GM19372 (cell line): ENCODE results near the gene SUPT5H.

Experiments
- ATAC-seq: cut with Tn5 transposase; IDR thresholded peaks from one replicate; pipeline ENCODE4 v1.9.1; 2021; ENCODE audit warnings: mild to moderate bottlenecking, low read depth, moderate library complexity; ENCODE audit not compliant: unreplicated experiment

SUPT5H gene

DNA sequence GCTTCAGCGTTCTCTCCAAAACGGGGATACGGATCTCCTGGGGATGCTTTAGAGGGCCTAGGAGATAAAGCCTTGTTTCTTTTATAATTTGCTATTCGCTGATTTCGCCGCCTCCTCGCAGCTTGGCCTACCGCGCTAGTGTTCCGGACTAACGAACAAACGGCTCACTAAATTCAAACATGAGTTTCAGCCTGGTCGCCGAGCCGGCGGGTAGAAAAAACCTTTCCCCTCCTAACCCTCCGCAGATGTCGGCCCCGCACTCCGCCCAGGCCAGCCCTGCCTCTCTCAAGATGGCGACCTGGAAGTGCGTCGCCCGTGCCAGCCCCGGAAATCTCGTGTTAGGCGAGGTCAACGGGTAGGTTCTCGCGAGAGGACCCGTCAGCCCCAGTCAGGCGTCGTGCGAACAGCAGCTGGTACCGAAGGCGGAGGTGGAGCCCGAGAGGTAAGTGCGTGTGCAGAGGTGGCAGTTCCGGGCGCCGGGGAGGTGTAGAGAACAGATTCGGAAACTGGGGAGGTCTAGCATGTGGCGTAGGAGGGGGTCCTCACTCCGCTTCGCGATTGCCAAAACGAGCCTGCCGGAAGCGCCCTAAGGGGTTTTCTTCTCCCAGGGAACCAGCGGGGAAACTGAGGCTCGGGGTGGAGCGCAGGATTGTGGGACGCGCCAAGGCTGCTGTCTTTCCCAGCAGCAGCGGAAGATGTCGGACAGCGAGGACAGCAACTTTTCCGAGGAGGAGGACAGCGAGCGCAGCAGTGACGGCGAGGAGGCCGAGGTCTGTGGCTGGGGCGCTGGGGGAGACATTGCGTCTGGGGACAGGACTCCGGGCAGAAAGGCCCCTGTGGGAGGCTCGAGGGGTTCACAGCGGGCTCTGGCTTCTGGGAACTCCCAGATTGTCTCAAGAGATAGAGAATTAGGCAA, at the start of gene SUPT5H:
Gene SUPT5H (plus strand): TSS at position 387 of the 916 bp plus-strand sequence. CDS start 309 bp downstream, at position 696.
- ATAC-seq = peak; percentile 87

DNA sequence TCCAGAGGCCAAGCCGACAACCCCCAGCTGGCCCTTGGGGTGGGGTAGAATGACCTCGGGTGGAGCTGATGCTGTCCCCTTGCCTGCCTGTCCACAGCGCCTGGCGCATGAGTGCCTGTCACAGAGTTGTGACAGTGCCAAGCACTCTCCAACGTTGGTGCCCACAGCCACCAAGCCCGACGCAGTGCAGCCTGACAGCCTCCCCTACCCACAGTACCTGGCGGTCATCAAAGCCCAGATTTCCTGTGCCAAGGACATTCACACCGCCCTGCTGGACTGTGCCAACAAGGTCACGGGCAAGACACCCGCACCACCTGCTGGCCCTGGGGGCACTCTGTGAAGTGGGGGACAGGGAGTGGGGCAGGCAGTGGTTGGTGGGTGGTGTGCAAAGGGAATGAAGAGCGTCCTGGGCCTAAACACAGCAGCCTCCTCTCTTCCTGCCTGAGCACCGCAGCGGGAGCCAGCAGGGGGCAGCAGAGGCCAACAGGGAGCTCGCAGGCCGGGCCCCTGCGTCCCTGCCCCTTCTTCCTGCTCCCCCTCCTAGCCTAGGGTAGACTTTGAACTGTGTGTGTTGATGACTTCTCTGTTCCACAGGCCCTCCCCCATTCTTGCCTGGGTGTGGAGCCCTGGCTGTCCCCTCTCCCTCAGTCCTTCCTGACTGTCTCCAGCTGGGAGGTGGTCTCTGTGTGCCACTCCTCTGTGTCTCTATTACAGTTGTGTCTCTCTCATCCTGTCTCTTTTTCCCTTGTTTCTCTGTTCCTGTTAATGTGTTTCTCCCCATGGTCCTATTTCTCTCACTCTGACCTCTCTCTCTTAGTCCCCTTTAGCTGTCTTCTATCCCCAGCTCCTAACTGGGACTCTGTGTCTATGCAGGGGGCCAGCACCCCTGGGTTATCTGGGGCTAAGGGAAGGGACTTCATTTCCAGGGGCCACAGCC, 47.8 kb upstream of the SUPT5H start:
- ATAC-seq = no peak

DNA sequence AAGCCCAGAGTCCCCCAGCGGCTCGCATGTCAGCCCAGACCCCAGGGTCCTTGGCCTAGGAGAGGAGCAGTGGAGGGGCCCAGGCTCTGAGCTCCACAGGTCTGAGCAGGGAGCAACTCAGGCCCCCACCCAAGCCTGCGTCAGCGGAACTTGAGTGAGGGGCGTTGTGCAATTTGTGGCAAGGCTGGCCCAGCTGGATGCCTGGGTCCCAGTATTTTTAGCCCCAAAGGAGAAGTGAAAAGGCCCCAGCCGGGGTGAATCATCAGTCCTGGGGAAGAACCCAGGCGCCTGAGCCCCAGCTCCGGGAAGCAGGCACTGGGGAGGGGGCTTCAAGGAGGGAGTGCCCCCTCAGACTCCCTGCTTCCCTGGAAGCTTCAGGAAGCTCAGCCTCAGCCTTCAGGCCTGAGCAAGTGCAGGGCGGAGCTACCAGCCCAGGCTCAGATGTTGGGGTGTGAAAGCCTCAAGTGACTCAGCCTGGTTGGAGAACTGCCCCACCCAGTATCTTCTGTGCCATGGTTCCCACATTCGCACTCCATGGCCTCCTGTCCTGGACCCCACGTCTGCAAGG, 47.0 kb upstream of the SUPT5H start:
- no peak for ATAC-seq

DNA sequence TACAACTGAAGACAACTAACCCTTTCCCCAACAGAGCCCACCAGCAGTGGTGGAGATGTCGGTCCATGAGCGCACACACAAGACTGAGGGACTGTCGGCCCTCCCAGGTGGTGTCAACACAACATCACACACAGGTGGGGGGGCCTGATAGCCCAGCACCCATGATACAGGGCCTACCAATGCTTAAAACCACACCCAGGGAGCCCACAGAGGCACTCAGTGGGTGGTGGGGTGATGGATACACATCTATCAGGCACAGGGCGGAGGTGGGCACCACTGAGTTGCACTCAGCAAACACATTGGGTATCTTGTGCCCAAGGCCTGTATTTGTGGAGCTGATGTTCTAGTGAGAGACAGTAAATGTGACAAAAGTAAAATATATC, 45.7 kb upstream of the SUPT5H start:
- ATAC-seq = no peak

DNA sequence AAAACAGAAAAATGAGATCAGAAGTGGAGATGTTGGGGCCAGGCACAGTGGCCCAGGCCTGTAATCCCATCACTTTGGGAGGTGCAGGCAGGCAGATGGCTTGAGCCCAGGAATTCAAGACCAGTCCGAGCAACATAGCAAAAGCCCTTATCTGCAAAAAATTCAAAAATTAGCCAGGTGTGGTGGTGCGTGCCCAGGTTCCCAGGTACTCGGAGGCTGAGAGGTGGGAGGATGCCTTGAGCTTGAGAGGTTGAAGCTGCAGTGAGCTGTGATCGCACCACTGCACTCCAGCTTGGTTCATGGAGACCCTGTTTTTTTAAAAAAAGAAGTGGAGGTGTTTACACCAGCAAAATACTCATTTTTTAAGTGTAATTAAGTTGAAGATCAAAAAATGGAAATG, 45.3 kb upstream of the SUPT5H start:
- no peak for ATAC-seq

DNA sequence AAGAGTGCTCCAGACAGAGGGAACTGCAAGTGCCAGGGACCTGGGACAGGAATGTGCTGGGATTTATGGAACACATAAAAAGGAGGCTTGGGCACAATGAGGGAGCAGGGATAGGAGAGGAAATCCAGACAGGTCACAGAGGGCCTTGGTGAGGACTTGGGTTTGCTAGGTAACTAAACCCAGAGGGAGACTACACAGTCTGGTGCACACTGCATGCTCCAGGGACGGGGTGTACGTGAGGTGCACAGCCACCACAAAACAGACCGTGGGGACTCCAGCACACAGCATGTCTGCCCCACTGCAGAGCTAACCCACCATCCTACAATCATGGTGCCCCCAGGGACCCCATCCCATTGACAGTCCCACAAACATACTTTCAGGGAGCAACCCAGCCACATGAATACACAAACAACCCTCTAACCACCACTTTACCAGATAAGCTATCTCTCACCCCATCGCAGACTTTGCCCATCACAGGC, 44.3 kb upstream of the SUPT5H start:
- ATAC-seq = no peak

DNA sequence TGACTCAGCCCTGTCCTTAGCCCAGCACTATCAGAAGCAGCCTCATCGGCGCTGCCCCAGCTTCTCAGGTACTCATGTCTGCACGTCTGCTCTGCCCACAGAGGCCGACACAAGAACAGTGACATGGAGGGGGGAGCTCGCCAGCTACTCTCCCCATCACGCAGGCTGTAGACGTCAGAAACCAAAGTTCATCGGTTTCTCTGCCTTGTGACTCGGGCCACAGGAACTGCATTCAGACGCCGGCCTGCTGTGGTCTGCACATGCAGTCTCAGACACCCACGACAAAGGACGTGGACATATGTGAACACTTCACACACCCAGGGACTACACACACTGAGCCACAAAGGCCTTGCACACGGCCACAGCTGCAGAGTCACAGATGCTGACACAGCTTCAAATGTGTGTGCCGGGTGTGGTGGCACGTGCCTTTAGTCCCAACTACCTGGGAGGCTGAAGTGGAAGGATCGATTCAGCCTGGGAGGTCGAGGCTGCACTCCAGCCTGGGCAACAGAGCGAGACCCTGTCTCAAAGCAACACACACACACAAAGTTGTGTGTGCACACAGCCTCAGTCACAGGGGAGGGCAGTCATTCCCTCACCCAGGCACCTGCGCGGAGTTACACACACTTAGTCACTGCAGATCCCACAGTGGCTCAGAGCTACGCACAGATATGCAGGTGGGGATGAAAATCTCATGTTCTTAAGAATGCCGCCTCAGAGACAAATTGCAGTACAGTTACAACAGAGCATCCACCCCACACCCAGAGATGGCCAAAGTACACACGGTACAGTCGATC, 43.6 kb upstream of the SUPT5H start:
- ATAC-seq = no peak

DNA sequence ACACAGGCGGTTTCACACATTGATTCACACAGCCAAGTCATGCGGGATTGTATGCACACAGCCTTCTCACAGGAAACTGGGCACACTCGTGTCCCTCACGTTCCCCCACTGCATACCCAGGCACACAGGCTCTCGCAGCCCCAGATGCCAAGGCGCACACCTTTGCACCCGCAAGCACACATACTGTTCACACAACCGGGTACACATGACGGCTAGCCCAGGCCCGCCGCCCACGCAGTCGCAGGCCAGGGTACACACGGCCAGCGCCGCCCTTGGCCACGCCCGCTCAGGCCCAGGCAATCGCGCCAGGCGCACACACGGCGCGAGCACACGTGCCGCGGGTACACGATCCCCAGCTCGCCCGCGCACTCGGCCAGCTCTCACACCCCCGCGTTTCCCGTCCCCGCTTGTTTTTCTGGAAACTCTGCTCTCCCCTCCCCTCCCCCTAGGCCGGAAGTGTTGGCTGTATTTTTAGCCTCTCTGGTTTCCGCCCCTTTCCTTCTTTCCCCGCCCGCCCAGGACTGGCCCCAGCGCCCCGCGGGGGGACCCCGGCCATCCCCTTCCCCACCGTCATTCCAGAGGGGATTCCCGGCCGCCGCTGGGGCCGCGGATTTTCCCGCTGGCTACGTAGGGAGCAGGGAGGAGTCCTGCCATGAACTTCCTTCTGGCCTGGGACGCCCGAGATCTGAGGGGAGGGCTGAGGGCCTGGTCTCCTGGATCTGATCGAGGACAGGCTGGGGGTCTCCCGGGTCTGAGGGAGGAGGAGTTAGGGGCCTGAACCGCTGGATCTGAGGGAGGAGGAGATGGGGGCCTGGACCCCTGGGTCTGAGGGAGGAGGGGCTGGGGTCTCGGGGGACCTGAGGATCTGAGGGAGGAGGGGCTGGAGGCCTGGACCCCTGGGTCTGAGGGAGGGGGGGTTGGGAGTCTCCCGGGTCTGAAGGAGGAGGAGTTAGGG, 42.8 kb upstream of the SUPT5H start:
- peak; percentile 26 for ATAC-seq

DNA sequence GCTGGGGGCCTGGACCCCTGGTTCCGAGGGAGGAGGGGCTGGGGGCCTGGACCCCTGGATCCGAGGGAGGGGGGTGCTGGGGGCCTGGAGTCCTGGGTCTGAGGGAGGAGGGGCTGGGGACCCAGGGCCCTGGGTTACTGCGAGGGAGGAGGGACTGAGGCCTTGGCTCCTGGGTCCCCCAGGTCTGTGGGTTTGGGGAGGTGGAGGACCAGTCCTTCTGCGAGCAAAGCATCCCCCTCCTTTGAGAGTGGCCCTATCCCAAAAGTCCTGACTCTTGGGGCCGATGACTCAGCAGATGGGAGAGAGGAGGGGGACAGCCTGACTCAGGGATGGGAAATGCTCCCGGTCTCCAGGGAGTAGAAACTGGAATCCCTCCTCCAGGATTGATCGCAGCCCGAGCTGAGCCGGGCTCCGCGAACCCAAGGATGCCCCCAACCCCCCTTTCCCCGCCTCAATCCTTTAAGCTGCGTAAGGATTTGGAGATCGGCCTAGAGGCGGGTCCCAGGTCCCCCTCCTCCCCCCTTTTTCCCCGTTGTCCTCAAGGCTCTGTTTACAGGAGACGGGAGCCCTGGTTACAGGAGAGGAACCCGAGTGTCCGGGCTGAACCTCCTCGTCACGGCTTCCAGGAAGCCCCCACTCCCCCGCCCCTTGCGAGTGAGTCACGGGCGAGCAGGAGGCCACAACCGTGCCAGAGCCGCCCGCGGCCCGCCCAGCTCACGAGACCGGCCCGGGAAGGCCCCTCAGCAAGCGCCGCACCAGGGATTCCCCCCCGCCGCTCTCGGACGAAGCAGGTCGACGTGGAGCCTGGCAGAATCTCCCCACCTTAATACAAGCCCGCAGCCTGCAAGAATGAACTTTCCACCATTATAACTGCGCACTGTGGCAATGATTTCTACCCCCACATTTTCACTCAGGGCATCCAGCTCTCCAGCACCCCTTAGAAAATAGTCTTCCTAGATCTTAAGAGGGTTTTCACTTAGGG, 41.8 kb upstream of the SUPT5H start:
- no peak for ATAC-seq

DNA sequence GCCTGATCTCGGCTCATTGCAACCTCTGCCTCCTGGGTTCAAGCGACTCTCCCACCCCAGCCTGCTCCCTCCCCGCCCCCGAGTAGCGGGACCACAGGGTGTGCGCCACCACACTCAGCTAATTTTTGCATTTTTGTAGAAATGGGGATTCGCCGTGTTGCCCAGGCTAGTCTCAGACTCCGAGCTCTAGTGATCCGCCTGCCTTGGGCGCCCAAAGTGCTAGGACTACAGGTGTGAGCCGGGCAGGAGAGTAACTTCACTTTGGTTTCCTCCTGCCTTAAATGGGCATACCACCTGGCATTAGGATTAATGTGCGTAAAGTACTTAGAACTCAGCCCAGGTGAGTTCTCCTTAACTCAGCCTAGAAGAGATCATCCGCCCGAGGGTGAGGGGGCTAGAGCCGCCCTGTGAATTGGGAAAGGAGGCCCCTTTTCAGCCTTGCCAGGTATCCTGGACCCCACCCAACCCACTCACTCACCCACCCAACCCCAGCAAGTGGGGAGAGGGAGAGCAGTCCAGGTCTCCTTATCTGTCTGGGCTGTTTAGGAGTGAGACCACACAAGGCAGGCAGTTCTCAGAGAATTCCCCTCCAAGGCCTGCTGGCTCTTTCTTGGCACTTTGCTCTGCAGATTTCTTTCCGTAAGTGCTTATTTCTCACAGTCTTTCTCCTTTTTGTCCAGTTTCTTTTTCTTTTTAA, 40.0 kb upstream of the SUPT5H start:
- no peak for ATAC-seq

DNA sequence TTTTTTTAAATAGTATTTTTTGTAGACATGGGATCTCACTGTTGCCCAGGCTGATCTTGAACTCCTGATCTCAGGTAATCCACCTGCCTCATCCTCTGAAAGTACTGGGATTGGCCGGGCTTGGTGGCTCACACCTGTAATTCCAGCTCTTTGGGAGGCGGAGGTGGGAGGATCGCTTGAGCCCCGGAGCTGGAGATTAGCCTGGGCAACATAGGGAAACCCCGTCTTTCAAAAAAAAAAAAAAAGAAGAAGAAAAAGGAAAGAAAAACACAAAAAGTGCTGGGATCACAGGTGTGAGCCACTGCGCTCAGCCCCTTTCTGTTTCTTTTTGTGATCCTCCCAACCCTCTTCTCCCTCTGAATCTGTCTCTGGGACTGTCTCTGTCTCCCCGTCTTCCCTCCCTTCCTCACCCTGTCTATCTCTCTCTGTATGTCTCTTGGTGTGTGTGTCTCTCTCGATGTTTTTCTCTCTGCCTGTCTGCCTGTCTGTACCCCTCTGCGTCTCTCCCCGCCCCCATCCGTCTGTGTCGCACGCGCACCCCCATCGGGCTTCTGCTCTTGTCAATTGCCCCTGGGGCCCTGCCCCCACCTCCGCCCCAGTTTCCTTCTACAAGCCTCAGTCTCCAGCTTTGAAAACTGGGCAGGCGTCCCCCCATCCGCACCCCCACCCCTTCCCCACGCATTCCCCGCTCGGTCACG, 39.3 kb upstream of the SUPT5H start:
- ATAC-seq = no peak

DNA sequence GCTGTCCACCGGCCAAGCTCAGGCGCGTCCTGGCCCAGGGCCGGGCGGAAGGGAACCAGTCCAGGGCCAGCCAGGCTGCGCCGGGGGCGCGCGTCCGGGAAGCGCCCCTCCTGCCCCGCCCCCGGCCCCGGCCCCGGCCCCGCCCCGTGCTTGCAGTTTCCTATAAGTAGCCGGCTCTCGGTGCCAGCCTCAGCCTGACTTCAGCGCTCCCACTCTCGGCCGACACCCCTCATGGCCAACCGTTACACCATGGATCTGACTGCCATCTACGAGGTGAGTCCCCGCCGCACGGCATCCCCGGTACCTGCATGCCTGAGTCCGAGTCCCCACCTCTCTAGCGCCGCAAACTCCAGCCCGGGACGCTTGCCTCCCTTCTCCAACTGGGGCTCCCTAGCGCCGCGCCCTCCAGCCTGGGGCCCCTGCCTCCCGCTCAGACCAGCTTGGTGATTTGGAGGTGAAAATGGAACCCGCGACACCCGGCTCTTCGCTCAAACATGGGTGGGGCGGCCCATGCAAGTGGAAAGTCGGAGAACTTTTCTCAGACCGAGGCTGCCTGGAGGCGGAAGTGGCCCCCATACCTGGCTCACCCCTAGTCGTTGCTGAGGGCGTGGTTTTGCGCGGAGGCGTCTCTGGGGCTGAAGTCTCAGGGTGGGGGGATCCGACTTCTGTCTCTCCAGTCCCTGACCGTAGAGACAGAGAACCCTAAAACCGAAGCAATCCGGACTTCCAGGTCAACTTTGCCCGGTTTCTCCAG, 38.5 kb upstream of the SUPT5H start, which contains the start of gene ZFP36:
Gene ZFP36 (plus strand): TSS at position 192 of the 754 bp plus-strand sequence. CDS start 58 bp downstream, at position 250.
- ATAC-seq = peak; percentile 24

DNA sequence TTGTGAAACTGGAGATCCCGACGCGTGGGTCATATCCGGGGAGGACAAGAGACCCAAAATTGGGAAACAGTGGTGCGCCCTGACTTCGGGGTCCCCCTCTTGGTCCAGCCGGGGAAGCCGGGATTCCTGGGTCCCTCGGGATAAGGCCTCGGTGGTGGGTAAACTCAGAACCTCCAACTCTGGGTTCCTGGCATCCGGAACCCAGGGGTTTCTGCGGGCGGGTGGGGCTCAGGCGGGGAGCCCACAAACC, 38.0 kb upstream of the SUPT5H start:
- ATAC-seq = no peak

DNA sequence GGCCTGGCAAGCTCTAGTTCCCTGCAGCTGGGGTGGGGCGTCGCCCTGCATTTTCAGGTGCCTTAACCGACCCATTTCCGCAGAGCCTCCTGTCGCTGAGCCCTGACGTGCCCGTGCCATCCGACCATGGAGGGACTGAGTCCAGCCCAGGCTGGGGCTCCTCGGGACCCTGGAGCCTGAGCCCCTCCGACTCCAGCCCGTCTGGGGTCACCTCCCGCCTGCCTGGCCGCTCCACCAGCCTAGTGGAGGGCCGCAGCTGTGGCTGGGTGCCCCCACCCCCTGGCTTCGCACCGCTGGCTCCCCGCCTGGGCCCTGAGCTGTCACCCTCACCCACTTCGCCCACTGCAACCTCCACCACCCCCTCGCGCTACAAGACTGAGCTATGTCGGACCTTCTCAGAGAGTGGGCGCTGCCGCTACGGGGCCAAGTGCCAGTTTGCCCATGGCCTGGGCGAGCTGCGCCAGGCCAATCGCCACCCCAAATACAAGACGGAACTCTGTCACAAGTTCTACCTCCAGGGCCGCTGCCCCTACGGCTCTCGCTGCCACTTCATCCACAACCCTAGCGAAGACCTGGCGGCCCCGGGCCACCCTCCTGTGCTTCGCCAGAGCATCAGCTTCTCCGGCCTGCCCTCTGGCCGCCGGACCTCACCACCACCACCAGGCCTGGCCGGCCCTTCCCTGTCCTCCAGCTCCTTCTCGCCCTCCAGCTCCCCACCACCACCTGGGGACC, 37.6 kb upstream of the SUPT5H start:
- no peak for ATAC-seq
